Coronary artery (tissue), 2 donors: ENCODE measurements around the gene BNIP5.
A peak's percentile ranks its signal among the peaks of the same experiment; 100 is the strongest.

Source experiments
- DNase-seq: peaks from one replicate; pipeline ENCODE4 v3.0.0-alpha.2; 2017; ENCODE audit warnings: low spot score
- H3K27ac ChIP-seq, 2 donors: fragments of 200-600 bp; sonication (generic); one replicate each; pipeline ENCODE4 v1.5.1; 2016 to 2019
- H3K4me3 ChIP-seq: fragments of 200-600 bp; sonication (generic); 2 replicates; pipeline ENCODE4 v1.5.1; 2016; ENCODE audit warnings: mild to moderate bottlenecking, moderate library complexity
- CTCF ChIP-seq: fragments of 200-600 bp; sonication (generic); IDR thresholded peaks from one replicate; pipeline ENCODE4 v1.5.1; 2019; ENCODE audit warnings: antibody characterized with exemption

BNIP5 gene

DNA sequence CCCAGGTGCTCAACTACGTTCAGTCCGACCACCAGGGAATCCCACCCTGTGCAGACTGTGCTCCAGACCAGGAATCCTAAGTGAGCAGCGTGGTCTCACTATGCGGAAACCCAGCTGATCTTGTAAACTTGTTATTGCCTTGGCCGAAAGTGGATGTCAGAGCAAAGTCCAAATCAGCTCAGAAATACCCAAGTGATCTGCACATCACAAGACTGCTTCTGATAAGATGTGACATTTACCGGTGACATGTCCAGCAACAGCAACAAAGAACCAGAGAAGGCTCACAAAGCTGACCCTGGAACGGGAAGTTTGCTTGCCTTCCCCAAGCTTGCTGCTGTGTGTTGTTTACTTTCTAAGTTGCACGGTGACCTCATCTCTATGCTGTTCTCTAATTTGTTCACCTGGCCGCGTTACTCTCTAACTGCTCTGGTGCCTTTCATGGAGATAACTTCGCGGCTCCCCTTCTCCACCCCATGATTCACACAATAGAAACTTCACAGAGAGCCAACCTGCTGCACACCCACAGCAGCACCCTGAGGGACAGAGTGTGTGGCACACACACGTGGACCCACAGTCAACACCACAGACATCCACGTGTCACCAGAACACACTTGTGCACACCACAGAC is 1.7 kb downstream of the BNIP5 start:
- DNase-seq, result no peak
- no peak for TF ChIP-seq CTCF
- no peak overlapping the region for H3K4me3 ChIP-seq
- no peak overlapping the region for H3K27ac ChIP-seq

DNA sequence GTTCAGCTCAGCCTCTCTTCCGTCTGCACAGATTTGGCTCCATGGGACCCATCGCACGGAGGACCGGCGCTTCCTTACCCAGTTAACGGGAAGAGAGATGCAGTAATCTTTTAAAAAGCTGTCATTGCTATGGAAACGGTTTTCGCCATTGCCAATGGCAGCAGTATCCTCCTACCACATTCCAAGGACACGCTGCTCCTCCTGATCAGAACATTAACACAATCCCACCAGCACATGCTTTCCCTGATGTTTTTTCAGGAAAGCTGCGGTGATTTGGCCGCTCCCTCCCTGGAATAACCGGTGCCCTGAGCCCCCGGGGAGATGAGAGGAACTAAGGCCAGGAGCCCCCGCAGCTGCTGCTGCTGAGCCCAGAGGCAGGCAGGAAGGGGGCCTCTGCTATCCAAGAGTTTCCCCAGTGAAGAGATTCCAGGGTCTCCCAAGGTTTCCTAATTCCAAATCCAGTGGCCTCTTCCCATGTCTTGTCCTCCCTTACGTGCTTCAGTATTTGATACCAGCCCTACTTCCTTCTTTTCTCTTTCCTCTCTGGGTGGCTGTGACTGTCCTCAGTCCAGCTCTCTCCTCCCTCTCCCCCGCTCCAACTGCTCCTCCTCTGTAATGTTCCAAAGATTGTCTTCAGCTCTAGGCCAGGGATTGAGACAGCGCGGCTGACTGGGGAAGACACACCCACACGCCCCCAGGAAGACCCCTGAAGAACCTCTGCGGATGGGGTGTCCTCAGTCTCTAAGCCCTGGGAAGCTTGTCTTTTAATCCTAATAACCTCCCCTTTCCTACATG is 2.6 kb downstream of the BNIP5 start:
- no peak for DNase-seq
- no peak overlapping the region for H3K27ac ChIP-seq
- TF ChIP-seq CTCF, result no peak
- H3K4me3 ChIP-seq, result peak overlapping the region; percentile 11

- no peak for DNase-seq
- Histone ChIP-seq H3K4me3 (peak overlapping the region; percentile 11), H3K27ac (no peak overlapping the region)
- no peak for TF ChIP-seq CTCF
Observed at GRCh38 chr6:36333171-36333895, 3.4 kb downstream of the BNIP5 start.

GRCh38 chr6:36331381-36331780 is 5.3 kb downstream of the BNIP5 start:
- DNase-seq, result no peak
- no peak overlapping the region for H3K27ac ChIP-seq
- no peak for TF ChIP-seq CTCF
- H3K4me3 ChIP-seq, result no peak overlapping the region

DNA sequence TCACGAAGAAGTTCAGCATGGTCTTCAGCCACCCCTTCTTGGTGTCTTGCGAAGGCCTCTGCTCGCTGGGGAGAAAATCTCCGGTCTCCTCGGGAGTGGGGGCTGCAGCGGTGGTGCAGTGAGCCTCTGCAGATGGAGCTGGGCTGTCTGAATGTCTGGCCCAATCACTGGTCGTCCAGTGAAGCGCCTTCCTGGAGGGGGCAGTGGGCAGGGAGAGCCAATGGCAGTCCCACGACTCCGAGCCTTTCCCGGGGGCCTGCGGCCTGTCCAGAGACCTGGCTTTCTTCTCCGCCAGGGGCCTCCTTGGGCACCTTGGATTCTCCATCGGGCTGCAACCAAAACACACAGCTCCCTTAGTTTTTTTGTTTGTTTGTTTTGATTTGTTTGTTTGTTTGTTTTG is 6.3 kb downstream of the BNIP5 start:
- no peak for DNase-seq
- Histone ChIP-seq H3K27ac (no peak overlapping the region), H3K4me3 (no peak overlapping the region)
- TF ChIP-seq CTCF, result no peak

DNA sequence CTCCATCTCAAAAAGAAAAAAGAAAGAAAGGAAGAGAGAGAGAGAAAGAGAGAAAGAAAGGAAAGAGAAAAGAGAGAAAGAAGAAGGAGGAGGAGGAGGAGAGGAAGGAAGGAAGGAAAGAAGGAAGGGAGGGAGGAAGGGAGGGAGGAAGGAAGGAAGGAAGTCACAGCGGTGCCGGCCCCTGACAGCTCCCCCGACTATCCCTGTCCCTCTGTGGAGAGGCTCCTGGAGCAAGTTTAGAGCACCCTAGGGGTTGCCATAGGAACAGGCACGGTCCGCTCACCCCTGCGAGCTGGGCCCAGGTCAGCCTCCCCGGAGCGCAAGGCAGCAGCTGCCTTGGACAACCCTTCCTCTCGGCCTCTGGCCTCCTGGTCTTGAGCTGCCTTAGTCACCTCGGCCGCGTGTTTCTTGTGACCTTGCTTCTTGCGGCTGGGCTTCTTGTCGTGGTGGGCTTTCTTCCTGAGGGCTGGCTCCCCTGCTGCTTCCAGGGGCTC is 6.8 kb downstream of the BNIP5 start:
- no peak for TF ChIP-seq CTCF
- Histone ChIP-seq H3K4me3 (no peak overlapping the region), H3K27ac (no peak overlapping the region)
- no peak for DNase-seq
